RWPE2 (cell line): ENCODE data around the gene VAPA.
A peak's percentile ranks its signal among the peaks of the same experiment; 100 is the strongest.

Experiments used
- ATAC-seq: fragments of 200-7000 bp; cut with Tn5 transposase; 3 replicates; pipeline ENCODE4 v1.9.1; 2021; ENCODE audit warnings: low read depth
- DNase-seq: peaks from one replicate; pipeline ENCODE4 v3.0.0-alpha.2; 2020; ENCODE audit warnings: low spot score
- H3K27ac ChIP-seq: fragments of 450-650 bp; 2 replicates; pipeline ENCODE4 v1.5.1; 2017; ENCODE audit warnings: mild to moderate bottlenecking; ENCODE audit not compliant: poor library complexity, severe bottlenecking
- H3K27me3 ChIP-seq: fragments of 250-450 bp; sonication (Bioruptor Pico); 2 replicates; pipeline ENCODE4 v1.5.1; 2021; ENCODE audit warnings: mild to moderate bottlenecking, moderate library complexity; ENCODE audit not compliant: insufficient read depth, poor library complexity, severe bottlenecking
- H3K36me3 ChIP-seq: fragments of 250-450 bp; sonication (Bioruptor Pico); 2 replicates; pipeline ENCODE4 v1.5.1; 2020; ENCODE audit warnings: low read depth, mild to moderate bottlenecking, moderate library complexity
- H3K4me1 ChIP-seq: fragments of 250-450 bp; sonication (Bioruptor Pico); 2 replicates; pipeline ENCODE4 v1.5.1; 2021; ENCODE audit warnings: mild to moderate bottlenecking, moderate library complexity; ENCODE audit not compliant: insufficient read depth, poor library complexity, severe bottlenecking
- H3K4me3 ChIP-seq: fragments of 250-450 bp; sonication (Bioruptor Pico); 2 replicates; pipeline ENCODE4 v1.5.1; 2021; ENCODE audit warnings: mild to moderate bottlenecking, moderate library complexity; ENCODE audit not compliant: severe bottlenecking
- H3K9me3 ChIP-seq: fragments of 250-450 bp; sonication (Bioruptor Pico); 2 replicates; pipeline ENCODE4 v1.5.1; 2021; ENCODE audit warnings: mild to moderate bottlenecking, moderate library complexity; ENCODE audit not compliant: severe bottlenecking
- TF ChIP-seq, protein P1 (sequence below): fragments of 450-650 bp; IDR thresholded peaks from one replicate; pipeline ENCODE4 v1.5.1; 2017; ENCODE audit warnings: mild to moderate bottlenecking, moderate library complexity; ENCODE audit not compliant: poor library complexity, severe bottlenecking

The VAPA gene, protein sequence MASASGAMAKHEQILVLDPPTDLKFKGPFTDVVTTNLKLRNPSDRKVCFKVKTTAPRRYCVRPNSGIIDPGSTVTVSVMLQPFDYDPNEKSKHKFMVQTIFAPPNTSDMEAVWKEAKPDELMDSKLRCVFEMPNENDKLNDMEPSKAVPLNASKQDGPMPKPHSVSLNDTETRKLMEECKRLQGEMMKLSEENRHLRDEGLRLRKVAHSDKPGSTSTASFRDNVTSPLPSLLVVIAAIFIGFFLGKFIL

DNA sequence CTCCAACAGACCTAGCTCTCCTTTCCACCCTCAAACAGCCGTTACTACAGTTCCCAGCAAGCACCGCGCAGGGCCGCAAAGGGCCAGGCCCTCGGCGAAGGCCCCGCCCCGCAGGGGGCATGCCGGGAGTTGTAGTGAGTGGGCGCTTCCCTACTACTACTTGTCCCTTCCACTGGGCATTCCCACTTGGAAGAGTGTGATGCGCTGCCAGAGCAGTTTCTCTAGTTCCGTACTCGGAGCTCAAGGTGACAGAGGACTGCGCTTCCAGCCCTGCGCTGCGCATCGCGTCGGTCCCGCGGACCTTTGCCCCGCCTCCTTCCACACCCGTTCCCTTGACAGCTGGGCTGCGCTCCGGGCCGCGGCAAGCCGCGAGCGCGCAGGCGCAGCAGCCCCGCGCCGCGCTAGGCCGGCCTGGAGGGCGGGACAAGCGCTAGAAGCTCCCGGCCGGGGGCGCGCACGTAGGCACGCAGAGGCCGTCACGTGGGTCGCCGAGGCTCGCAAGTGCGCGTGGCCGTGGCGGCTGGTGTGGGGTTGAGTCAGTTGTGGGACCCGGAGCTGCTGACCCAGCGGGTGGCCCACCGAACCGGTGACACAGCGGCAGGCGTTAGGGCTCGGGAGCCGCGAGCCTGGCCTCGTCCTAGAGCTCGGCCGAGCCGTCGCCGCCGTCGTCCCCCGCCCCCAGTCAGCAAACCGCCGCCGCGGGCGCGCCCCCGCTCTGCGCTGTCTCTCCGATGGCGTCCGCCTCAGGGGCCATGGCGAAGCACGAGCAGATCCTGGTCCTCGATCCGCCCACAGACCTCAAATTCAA, at the start of gene VAPA:
Gene VAPA (plus strand): TSS at position 491 of the 808 bp plus-strand sequence. CDS start 241 bp downstream, at position 732.
- Histone ChIP-seq H3K4me1 (peaks cover 33% of the 10 kb centered on the region), H3K27me3 (no peaks in the 10 kb centered on the region), H3K4me3 (peak within 1 kb of the TSS; percentile 67), H3K36me3 (0 out of 2 replicates have a peak, but pooled peaks cover 4% of the 10 kb centered on the region), H3K9me3 (no peaks in the 10 kb centered on the region), H3K27ac (peak within 1 kb of the TSS; percentile 90)
- DNase-seq = peak; percentile 93
- TF ChIP-seq, protein P1, sequence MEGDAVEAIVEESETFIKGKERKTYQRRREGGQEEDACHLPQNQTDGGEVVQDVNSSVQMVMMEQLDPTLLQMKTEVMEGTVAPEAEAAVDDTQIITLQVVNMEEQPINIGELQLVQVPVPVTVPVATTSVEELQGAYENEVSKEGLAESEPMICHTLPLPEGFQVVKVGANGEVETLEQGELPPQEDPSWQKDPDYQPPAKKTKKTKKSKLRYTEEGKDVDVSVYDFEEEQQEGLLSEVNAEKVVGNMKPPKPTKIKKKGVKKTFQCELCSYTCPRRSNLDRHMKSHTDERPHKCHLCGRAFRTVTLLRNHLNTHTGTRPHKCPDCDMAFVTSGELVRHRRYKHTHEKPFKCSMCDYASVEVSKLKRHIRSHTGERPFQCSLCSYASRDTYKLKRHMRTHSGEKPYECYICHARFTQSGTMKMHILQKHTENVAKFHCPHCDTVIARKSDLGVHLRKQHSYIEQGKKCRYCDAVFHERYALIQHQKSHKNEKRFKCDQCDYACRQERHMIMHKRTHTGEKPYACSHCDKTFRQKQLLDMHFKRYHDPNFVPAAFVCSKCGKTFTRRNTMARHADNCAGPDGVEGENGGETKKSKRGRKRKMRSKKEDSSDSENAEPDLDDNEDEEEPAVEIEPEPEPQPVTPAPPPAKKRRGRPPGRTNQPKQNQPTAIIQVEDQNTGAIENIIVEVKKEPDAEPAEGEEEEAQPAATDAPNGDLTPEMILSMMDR = no peak
- peak; percentile 89 for ATAC-seq

DNA sequence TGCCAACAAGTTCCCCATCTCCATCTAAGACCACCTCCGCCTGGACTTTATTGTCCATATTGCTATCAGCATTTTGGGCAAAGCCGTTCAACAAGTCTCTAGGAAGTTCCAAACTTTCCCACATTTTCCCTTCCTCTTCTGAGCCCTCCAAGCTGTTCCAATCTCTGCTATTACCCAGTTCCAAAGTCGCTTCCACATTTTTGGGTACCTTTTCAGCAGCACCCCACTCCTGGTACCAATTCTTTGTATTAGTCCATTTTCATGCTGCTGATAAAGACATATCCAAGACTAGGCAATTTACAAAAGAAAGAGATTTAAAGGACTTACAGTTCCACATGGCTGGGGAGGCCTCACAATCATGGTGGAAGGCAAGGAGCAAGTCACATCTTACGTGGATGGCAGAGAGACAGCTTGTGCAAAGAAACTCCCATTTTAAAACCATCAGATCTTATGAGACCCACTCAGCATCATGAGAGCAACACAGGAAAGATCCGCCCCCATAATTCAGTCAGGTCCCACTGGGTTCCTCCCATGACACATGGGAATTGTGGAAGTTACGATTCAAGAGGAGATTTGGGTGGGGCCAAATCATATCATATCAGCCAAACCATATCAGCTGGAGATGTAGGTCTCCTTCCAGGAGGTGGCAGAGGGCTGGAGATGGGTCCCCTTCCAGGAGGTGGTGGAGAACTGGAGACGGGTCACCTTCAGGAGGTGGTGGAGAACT, 47.9 kb upstream of the VAPA start:
- Histone ChIP-seq H3K4me1 (peaks cover 25% of the 10 kb centered on the region), H3K36me3 (no peaks in the 10 kb centered on the region), H3K9me3 (no peaks in the 10 kb centered on the region), H3K27me3 (no peaks in the 10 kb centered on the region), H3K4me3 (no peak overlapping the region), H3K27ac (no peak overlapping the region)
- ATAC-seq = no peak
- no peak for DNase-seq
- TF ChIP-seq, protein P1 = no peak

DNA sequence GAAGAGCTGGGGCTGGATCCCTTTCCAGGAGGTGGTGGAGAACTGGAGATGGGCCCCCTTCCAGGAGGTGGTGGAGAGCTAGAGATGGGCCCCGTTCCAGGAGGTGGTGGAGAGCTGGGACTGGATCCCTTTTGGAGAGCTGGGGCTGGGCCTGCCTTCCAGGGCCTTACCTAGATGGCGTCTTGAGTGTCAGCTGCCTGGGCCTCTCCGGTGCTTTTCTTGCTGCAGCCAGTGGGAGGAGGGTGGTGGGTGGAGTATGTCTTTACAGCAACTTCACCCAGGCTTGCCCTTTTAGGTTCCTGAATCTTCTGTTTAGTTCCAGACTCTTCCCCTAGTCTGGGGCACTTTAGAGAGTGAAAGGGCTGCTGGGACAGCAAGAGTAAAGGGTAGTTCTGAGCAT, 47.2 kb upstream of the VAPA start:
- TF ChIP-seq, protein P1 = no peak
- Histone ChIP-seq H3K4me3 (no peak overlapping the region), H3K4me1 (peaks cover 25% of the 10 kb centered on the region), H3K27ac (no peak overlapping the region), H3K9me3 (no peaks in the 10 kb centered on the region), H3K27me3 (no peaks in the 10 kb centered on the region), H3K36me3 (no peaks in the 10 kb centered on the region)
- DNase-seq = no peak
- no peak for ATAC-seq

DNA sequence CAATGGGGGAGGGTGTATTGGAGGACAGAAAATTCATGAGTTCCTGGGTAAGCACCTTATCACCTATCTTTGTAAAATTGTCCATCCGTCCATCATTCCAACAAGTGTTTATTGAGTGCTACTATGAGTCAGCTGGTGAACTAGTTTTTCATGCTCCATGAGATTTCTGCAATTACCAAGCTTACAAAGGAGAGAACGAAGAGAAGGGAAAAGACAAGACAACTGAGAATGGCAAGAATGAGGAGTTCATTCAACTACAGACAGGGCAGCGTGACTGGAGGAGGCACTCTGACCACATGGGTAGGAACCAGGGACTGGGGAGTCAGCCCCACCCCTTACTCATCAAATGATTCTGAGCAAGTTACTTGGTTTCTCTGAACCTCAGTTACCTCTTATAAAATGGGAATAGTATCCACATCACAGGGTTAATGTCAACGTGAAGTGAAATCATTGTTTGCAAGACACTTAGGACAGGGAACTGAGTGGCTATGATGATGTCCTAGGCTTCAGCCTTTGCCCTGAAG, 46.7 kb upstream of the VAPA start:
- no peaks in the 10 kb centered on the region for H3K9me3 ChIP-seq
- TF ChIP-seq, protein P1 = no peak
- H3K4me3 ChIP-seq = no peak overlapping the region
- DNase-seq (no peak), ATAC-seq (no peak)
- H3K27me3 ChIP-seq = no peaks in the 10 kb centered on the region
- no peaks in the 10 kb centered on the region for H3K36me3 ChIP-seq
- H3K4me1 ChIP-seq = peaks cover 25% of the 10 kb centered on the region
- H3K27ac ChIP-seq = no peak overlapping the region
